Measurements from ENCODE around the gene LRRD1. TPM values are rescaled to one million over a fixed set of nuclear protein-coding genes. Genes with fewer than 3 reads are reported as not detected.
"Not testable (repeated sequence)": the region's sequence is repeated elsewhere in the genome, so short reads cannot be mapped to it uniquely, and the experiment has no call there.

The LRRD1 gene
- total and polyA plus RNA-seq, 11 donors = 0.17 to 0.33 (median 0.19) TPM; not detected in 7

GRCh38 chr7:92115821-92116220 lies 63.1 kb downstream of the LRRD1 start:
- ATAC-seq (no peak), DNase-seq (no peak)
- intact Hi-C loops (cut with DNase I) = loop anchor here in 1 of 10 donors (10.0 kb wide), 1 partner anchor 119 kb away; no protein-coding TSS in a partner anchor
- H3K27me3 ChIP-seq = no peaks in the 10 kb centered on the region
- WGBS, 4 donors = 96 to 97% (median 96%) methylated on average over 5 of the region's 5 CpGs
- peaks cover 0 to 87% (median 61%) of the 10 kb centered on the region in 9 donors for H3K36me3 ChIP-seq
- peaks cover 0 to 8% (median 0%) of the 10 kb centered on the region in 12 donors for H3K4me1 ChIP-seq
- no peak for TF ChIP-seq POLR2A (IDR thresholded peaks at IDR 0.05)
- TF ChIP-seq CTCF (IDR thresholded peaks at IDR 0.05) = no peak
- no peak overlapping the region for H3K4me3 ChIP-seq
- no peak overlapping the region for H3K27ac ChIP-seq
- H3K9me3 ChIP-seq = no peaks in the 10 kb centered on the region

DNA sequence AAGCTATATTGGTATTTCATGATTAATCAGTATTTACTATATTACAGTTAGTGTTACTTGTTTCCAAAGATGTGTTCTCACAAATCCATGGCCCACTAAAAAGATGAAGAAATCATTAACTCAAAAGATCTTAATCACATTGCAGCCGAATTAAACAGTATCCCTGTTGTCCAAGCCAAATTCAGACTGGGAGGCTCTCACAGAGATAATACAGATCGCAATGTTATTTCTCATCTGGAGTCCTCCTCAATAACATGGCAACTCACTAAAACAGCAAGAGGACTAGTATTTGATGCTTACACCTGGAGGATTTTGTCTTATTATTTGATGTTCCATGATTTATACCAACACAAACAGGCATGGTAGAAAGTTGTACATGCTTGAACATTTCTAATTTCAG lies 68.1 kb downstream of the LRRD1 start:
- H3K36me3 ChIP-seq = peaks cover 0 to 100% (median 85%) of the 10 kb centered on the region in 9 donors
- DNase-seq (no peak), ATAC-seq (no peak)
- intact Hi-C loops (cut with DNase I) = loop anchor here in 1 of 10 donors (10.0 kb wide), 1 partner anchor 124 kb away; no protein-coding TSS in a partner anchor
- H3K27me3 ChIP-seq = no peaks in the 10 kb centered on the region
- H3K27ac ChIP-seq = no peak overlapping the region
- TF ChIP-seq POLR2A (IDR thresholded peaks at IDR 0.05) (no peak), CTCF (IDR thresholded peaks at IDR 0.05) (no peak)
- no peaks in the 10 kb centered on the region for H3K9me3 ChIP-seq
- H3K4me3 ChIP-seq = no peak overlapping the region
- peaks cover 0 to 8% (median 0%) of the 10 kb centered on the region in 12 donors for H3K4me1 ChIP-seq
- WGBS, 4 donors = 63 to 86% (median 82%) methylated on average over 2 of the region's 2 CpGs

GRCh38 chr7:92108821-92109220 lies 70.1 kb downstream of the LRRD1 start:
- DNase-seq (no peak), ATAC-seq (no peak)
- intact Hi-C loops (cut with DNase I) = loop anchor here in 1 of 10 donors (10.0 kb wide), 1 partner anchor 116 kb away; no protein-coding TSS in a partner anchor
- WGBS, 4 donors = 93 to 95% (median 94%) methylated on average over 8 of the region's 8 CpGs
- H3K36me3 ChIP-seq = peaks cover 0 to 100% (median 85%) of the 10 kb centered on the region in 9 donors
- no peaks in the 10 kb centered on the region for H3K9me3 ChIP-seq
- no peak overlapping the region for H3K27ac ChIP-seq
- TF ChIP-seq POLR2A (IDR thresholded peaks at IDR 0.05) = no peak
- no peak for TF ChIP-seq CTCF (IDR thresholded peaks at IDR 0.05)
- H3K4me1 ChIP-seq = peaks cover 0 to 8% (median 0%) of the 10 kb centered on the region in 12 donors
- H3K4me3 ChIP-seq = no peak overlapping the region
- no peaks in the 10 kb centered on the region for H3K27me3 ChIP-seq

- intact Hi-C loops (cut with DNase I) = loop anchor here in 1 of 10 donors (10.0 kb wide), 1 partner anchor 122 kb away; no protein-coding TSS in a partner anchor
- not testable (repeated sequence) for H3K4me1 ChIP-seq, H3K4me3 ChIP-seq, H3K9me3 ChIP-seq, ATAC-seq, DNase-seq, H3K27ac ChIP-seq, H3K27me3 ChIP-seq
- H3K36me3 ChIP-seq = peaks cover 2 to 100% (median 94%) of the 10 kb centered on the region in 9 donors
- 93 to 100% (median 99%) methylated on average over 5 of the region's 5 CpGs for WGBS, 4 donors
Observed at GRCh38 chr7:92102862-92103261, 76.1 kb downstream of the LRRD1 start.

DNA sequence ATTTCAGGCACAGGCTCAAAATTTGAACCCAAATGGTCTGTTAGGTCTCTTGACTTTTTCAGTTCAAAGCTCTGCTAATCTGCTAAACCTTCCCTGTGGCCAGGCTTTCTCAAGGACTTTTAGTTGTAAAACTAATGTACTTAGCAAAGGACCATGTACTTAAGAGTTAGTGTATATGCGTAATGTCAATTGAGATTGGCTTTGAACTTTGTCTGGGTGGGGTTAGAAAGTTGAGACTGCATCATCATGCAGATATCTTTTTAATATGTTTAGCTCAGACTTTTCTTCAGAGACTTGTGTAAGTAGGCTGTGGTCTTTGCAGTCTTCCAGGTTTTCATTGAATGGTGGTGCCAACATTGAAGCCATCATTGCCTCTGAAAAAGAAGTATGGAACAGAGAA lies 78.4 kb downstream of the LRRD1 start:
- intact Hi-C loops (cut with DNase I) = loop anchor here in 1 of 10 donors (10.0 kb wide), 1 partner anchor 124 kb away; no protein-coding TSS in a partner anchor
- no peak for ATAC-seq
- Histone ChIP-seq H3K36me3 (peaks cover 2 to 100% (median 97%) of the 10 kb centered on the region in 9 donors), H3K4me3 (no peak overlapping the region), H3K9me3 (no peaks in the 10 kb centered on the region), H3K4me1 (peaks cover 0 to 1% (median 0%) of the 10 kb centered on the region in 12 donors), H3K27ac (no peak overlapping the region), H3K27me3 (no peaks in the 10 kb centered on the region)
- no peak for DNase-seq
- 95 to 100% (median 97%) methylated on average over 1 of the region's 1 CpG for WGBS, 4 donors
- no peak for TF ChIP-seq CTCF (IDR thresholded peaks at IDR 0.05)
- no peak for TF ChIP-seq POLR2A (IDR thresholded peaks at IDR 0.05)
